Limb (tissue), 2 donors: ENCODE results near the gene RHCE.
"Not testable (repeated sequence)": the region's sequence is repeated elsewhere in the genome, so short reads cannot be mapped to it uniquely, and the experiment has no call there.

Experiments
- DNase-seq, 2 donors: peaks; one replicate each; pipeline ENCODE4 v3.0.0-alpha.2; 2016; ENCODE audit errors: extremely low spot score in 2 of 2

The RHCE gene

DNA sequence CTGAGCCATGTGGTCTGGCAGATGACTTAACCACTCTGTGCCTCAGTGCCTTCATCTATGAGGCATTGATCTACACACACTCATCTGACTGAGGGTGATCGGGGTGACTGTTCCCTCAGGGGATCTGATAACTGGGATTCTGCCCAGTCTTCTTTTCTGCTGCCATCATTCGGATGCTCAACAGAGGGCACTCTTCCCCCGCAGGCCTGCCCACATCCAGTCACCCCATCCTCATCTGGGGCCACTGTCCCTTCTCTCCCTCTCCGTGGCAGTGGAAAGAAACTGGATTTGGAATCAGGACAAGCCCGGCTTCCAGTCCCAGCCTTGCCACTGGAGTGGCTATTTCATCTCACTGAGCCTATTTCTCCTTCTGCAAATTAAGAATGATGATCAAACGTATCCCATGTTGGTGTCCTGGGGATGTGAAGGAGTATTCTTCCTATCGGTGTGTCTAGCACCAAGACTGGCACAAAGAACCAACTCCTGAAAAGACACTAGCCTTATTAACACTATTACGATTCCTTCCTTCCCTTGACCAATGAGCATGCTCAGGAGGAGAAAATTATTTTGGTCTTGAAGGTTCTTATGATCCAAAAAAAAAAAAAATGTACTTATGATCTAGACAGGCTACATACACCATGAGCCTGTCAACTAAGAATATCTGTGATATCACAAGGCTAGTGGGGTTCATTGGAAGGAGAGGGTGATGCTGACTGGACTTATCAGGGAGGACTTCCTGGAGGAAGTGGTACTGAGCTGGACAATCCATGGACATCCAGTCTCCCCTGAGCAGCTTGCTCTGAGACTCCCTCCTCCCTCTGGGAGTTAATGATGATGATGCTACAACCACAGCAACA is 17.4 kb downstream of the RHCE start:
- DNase-seq: not testable (repeated sequence)

DNA sequence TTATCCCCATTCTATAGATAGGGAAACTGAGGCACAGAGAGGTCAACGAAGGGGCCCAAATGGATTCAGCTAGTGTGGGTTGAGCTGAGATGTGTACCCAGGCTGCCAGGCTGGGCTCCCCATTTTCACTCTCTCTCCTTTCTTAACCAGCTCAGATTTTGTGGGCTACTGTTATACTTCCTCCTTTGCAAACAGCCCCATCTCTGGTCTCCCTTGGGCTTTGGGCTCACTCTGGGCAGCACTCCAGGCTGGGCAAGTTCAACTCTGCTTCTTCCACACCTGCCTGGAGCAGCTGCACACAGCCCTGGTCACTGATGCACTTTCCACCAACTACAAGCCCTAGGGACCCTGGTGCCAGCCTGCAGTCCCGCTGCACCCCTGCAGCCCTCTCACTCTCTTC is 22.5 kb downstream of the RHCE start:
- not testable (repeated sequence) for DNase-seq

DNA sequence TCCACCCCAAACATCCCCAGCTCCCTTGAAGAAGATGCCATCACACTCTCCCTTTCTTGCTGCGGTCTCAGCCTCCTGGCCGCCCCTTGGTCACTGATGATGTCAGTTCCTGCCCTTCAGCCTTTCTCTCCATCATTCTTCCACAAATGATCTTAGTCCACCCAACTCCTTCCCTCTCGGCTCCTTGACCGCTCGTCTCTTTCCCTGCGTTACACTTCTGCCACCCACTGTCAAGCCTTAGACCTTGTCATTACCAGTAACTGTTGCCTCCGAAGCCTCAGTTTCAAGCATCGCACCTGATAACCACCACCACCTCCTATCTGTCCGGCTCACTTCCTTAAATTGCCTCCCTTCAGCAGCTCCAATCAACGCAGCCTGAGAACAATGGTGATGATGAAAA is 23.1 kb downstream of the RHCE start:
- DNase-seq: not testable (repeated sequence)

DNA sequence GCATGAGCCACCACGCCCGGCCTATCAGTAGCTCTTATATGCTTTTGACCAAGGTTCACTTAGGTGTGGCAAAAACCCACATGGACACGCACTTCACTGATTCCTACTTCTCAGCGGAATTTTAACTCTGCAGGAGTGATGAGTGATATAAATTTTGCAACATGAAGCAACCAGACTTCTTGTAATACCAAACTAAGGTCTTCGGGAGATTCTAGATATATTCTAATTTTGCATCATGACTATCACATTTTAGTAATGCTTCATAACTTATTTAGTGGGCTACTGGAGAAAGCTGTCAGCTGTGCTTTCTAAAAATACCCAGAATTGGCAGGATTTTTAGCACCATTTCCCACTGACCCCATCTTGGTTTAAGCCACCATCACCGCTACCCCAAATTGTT is 27.8 kb downstream of the RHCE start:
- no peak for DNase-seq

DNA sequence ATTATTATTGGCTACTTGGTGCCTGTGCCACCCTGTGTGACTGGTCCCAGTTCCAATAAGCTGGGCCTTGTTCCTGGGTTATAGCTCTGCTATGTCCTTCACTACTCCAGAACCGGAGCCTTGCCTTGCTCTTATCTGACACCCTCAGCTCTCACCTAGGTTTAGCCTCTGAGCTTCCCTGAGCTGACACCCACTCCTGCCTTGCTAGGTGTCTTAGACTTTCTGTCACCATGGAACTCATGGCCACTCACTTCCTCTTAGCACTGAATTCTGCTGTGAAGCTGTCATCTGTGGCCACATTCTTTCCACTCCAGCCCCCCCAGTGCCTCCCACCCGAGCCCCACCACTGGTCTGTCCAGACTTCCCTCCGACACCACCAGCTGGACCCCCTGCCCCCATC is 30.9 kb downstream of the RHCE start:
- not testable (repeated sequence) for DNase-seq

DNA sequence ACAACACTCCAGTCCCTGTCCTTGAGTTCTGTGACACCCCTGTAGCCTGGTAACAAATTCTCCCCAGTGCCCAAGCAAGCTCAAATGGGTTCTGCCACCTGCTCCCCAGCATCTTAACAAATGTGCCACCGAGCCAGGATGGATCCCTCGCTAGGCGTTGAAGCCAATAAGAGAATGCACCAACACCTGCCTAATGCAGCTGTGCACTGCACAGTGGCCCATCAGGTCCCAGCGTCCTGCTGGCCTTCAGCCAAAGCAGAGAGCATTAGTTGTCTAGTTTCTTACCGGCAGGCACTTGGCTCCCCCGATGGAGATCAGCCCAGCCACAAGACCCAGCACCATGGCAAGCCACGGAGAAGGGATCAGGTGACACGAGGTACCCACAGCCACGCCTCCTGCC is 31.9 kb downstream of the RHCE start:
- DNase-seq: peak in 1 of 2 donors; percentile 25

DNA sequence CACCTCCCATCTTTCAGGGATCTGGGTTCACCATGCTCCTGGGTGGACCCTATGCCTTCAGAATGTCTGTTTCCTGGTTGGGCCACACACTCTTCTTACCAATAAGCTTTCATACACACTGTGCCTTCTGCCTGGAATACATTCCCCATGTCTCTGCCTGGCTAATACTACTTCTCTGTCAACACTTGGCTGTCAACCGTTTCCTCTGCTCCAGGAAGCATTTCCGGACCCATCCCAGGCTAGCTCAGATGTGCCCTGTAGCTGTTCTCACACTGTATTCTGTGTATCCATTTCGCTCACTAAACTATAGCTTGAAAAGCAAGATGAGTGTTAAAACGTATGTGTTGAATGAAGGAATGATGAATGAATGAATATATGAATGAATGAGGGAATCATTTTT is 33.5 kb downstream of the RHCE start:
- not testable (repeated sequence) for DNase-seq

DNA sequence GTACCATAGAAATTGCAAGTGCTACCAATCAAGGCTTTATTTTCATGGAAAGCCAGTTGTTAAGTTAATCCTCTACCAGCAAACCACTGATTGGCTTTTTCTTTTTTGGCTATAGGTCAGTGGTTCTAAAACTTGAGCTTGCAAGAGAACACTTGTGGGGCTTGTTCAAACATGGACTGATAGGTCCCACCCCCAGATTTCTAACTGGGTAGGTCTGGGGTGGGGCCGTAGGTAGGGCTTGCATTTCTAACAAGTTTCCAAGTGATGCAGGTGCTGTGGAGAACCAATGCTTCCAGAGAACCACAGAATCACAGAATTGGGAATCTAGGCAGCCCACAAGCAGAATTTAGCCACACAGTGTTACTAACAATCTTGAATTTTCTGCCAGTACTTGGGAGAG is 36.8 kb downstream of the RHCE start:
- not testable (repeated sequence) for DNase-seq

DNA sequence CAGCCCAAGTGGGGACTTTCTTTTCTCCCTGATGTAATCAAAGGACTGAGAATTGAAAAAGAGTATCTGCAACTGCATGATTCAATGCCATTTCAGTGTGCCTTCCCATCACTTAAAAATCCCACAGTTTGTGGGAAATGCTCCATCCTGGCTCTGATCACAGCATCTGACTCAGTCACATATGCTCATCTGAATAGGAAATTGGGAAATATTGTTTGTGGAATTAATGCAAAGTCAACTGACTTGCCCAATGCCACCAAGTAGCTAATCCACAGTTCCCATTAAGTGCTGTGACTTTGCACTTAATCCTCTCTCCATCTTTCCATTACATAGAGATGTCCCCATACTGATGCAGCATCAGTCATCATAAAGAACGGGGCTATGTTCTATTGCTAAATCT is 37.5 kb downstream of the RHCE start:
- DNase-seq: not testable (repeated sequence)

DNA sequence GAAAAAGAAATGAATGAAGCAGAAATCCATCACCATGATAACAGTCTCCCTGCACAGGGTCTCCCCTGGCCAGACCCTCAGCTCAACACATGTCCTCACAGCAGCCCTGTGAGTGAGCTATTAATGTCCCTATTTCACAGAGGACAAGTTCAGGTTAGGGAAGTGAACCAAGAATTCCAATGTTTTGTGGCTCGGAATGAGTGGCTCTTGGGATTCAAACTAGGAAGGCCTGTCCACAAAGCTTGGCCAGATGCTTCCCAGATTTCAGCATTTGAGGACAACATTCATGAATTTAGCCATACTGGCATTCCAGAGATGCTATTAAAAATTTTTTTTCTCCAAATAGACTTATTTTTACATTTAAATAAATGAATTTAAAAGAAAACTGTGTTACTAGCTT is 38.1 kb downstream of the RHCE start:
- DNase-seq: not testable (repeated sequence)

DNA sequence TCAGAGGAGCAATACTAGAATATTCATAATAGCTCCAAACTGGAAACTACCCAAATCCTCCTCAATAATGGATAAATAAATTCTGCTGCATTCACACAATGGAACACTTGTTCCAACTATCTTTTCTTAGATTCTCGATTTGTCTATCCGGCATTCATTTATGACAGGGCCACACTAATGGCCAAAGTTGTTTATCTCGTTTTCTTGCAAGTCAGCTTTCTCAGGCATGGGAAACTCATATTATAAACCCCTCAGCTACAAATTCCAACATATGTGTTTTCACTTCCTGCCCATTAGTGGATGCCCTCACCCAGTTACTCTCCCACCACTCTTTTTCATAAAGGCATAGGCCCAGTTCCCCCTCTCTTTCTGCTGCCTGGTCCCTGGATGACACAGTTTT is 42.3 kb downstream of the RHCE start:
- not testable (repeated sequence) for DNase-seq

DNA sequence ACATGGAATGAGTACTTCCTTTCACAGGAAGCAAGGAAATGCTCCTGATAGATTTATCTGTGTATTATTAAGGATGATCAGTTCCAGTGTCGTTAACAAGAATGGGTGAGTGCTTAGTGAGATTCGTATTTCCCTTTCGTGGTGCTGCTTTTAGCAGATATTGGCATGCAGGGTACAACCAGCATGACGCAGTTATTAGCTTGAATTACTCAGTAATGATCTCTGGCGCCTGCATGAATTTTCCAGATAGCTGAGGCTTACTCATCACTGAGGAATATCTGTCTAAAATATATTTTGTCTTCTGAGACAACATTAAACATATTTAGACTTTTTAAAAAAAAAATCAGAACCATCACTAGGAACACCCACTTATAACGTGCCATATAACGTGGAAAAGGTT is 48.9 kb downstream of the RHCE start:
- not testable (repeated sequence) for DNase-seq

DNA sequence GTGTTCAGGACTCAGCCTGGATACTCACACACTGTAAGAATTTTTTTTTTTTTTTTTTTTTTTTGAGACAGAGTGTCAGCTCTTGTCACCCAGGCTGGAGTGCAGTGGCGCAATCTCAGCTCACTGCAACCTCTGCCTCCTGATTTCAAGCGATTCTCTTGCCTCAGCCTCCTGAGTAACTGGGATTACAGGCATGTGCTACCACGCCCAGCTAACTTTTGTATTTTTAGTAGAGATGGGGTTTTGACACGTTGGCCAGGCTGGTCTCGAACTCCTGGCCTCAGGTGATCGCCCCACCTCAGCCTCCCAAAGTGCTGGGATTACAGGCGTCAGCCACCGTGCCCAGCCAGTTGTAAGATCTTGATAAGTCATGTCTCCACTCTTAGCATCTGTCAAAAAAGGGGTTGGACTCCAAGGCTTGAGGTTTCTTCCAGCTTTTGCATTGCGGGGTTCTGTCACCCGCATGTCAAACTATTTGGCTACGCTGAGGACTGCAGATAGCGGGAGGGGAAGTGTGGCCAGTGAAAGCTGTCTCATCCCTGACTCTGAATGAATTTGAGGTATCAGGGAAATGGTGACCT is 50.8 kb downstream of the RHCE start:
- not testable (repeated sequence) for DNase-seq

DNA sequence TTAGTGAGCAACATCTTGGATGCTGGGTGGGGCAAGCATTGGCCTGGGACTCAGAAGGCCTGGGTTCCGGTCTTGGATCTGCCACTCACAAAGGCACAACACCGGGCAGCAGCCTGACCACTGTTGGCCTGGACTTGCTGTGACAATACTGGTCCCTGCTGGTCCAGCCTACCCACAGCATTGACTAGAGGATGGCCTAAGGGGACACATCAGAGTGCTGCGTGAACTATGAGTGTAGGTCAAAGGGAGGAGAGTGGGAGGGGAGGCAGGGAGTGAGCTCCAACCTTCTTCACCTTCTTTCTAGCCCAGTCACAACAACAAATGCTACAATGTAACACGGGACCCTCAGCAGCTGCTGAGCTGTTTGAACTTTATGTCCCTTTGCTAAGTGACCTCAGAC is 51.4 kb downstream of the RHCE start:
- no peak for DNase-seq

DNA sequence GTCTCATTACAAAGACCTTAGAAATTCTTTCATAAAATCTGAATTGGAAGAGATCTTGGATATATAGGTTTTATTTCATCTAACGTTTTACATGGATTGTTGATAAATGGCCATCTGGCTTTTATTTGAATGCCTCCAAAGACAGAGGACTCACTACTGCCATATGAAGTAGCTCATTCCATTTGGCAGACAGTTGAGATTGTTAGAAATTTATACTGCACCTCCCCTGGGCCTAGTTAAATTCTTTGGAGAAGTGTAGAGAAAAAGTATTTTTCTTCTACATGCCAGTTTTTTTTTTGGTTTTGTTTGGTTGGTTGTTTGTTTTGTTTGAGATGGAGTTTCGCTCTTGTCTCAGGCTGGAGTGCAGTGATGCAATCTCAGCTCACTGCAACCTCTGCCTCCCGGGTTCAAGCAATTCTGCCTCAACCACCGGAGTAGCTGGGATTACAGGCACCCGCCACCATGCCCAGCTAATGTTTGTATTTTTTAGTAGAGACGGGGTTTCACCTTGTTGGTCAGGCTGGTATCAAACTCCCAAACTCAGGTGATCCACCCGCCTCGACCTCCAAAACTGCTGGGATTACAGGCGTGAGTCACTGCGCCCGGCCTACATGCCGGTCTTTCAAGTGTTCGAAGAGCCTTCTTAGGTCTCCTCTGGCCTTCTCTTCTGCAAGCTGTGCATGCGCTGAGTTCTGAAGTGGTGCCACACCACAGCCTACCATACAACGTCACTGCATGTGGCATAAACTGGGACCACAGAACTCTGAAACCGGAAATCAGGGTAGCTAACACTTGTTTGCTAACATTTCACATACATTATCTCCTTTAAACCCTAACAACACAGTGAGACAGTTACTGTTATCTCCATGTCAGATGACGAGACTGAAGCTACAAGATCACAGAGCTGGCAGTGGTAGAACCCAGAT is 57.7 kb downstream of the RHCE start:
- not testable (repeated sequence) for DNase-seq

DNA sequence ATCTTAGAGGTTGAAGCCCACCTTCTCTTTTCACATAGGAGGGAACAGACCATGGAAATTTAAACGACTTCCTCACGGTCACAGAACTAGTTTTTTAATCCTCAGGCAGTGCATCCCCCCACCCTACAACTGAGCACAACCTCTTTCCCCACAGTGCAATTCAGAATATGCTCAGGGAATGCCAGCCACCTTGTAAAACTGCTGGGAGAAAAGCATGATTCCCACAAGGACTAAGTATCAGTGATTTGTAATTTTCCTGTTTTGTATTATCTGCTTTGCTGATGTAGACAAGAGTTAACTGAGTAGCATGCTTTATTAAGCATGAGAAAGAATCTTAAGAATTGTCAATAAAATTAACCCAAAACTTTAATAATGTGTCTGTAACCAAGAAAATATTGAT is 58.7 kb downstream of the RHCE start:
- DNase-seq: no peak

DNA sequence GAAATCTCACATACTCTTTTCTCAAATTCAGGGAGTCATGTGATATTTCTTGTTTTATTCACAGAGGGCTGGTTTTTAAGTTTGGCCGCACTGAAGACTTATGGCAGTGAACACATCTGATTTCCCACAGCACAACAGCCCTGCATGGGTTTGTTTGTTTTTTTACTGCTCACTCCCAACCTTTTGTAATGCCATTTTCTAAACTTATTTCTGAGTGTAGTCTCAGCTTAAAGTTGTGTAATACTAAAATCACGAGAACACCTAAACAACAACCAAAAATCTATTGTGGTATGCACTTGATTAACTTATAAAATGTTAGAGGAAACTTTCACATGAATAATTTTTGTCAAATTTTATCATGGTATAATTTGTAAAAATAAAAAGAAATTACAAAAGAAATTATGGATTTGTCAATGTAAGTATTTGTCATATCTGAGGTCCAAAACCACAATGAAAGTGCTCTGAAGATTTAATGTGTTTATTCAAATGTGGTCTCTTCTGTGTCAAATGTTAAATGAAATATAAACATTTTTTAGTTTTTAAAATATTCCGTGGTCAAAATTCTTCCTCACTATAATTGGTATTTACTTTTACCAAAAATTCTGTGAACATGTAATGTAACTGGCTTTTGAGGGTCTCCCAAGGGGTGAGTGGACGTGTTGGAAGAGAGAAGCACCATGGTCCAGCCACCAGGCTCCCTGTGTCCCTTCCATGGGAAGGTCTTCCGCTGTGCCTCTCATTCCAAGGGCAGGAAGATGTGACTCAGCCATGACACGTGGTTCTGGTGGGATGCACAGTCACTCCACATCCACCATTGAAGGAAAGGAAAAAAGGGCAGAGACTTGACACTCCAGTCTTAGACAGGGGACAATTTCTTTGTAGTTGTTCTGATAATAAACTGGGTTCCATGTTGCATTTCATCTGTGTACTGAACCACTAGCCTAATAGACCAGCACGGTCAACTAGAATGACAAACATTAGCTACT is 59.7 kb downstream of the RHCE start:
- no peak for DNase-seq

DNA sequence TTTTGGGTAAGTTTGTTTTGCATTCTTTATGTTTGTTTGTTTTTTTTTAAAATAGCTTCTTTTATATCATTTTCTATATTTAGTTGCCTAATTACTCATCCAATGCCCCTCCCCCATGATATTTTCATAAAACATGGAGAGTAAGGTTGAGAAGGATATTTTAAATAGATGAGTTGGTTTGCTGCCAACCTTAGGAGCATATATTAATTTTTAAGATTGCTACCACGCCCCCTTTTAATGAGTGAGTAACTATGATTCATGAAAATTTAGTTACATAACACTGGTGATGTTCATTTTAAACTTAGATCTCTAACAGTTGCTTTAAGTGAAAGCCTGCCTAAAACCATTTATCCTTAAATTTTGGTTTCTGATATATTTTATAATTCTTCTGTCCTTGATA is 63.8 kb downstream of the RHCE start:
- no peak for DNase-seq

DNA sequence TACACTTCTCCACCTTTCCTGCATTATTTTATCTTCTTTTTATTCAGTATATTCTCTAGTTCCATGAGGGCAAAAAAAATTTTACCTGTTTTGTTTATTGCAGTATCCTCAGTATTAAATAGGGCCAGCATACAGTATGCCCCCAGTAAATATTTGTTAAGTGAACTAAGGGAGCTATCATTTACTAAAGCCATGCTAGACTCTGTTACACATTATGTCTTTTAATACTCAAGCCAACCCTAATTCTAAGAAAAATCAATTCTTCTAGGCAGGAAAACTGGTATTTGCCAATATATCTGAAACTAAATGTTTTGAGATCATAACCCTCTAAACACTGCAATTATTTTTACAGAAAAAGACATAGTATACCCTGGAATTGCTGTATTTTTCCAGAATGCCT is 64.2 kb downstream of the RHCE start:
- no peak for DNase-seq

DNA sequence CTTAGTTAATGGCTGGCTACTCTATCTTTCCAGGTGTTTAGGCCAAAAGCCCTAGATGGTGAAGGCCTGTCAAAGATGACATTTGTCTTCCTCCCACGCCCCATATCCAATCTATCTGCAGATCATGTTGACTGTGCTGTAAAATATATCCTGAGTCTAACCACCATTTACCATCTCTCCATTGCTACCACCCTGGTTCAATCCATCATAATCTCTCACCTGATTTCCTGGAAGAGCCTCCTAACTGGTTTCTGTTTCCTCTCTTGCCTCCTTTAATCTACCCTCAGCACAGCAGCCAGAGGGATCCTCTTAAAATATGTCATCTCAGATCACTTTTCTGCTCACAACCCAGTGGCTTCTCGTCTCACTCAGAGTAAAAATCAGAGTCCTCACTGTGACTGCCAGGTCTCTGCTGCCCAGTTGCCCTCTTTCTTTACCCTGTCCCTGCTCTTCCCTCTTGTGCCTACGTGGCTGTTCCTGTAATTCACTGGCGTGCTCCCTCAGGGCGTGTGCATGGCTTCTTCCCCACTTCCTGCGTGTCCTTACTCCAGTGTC is 64.7 kb downstream of the RHCE start:
- DNase-seq: no peak

DNA sequence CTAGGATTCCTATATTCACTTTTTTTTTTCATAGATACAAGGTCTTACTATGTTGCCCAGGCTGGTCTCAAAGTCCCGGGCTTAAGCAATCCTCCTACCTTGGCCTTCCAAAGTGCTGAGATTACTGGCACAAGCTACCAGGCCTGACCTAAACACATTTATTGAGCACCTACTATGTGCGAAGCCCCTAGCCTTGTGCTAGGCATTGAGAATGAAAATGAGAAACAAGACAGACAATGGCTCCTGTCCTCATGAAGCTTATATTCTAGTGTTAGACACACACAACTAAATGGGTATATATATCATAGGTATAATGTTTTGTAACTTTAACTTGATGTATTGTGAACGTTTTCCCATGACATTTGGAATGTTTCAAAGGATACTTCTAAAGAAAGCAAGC is 71.0 kb downstream of the RHCE start:
- DNase-seq: no peak
